GM23338 (cell line): Measurements from ENCODE around the gene SPPL2A. TPM values are rescaled to one million over a fixed set of nuclear protein-coding genes. Genes with fewer than 3 reads are reported as not detected.

Experiments
- ATAC-seq: fragments of 200-7000 bp; cut with Tn5 transposase; 3 replicates; pipeline ENCODE4 v1.9.1; 2020
- DNase-seq: peaks from one replicate; pipeline ENCODE4 v3.0.0-alpha.2; 2015; ENCODE audit warnings: low spot score
- H2AFZ ChIP-seq: fragments of 200-600 bp; sonication (generic); 2 replicates; pipeline ENCODE4 v1.8.0; 2016; ENCODE audit warnings: antibody characterized with exemption, mild to moderate bottlenecking, moderate library complexity
- H3F3A ChIP-seq: fragments of 200-600 bp; sonication (generic); replicated peaks from 2 replicates; pipeline ENCODE4 v1.8.0; 2017; ENCODE audit warnings: antibody characterized with exemption, mixed run types, low read depth
- H3K27ac ChIP-seq: fragments of 200-600 bp; sonication (generic); 2 replicates; pipeline ENCODE4 v1.6.1; 2016; ENCODE audit warnings: low read depth
- H3K27me3 ChIP-seq: fragments of 200-600 bp; sonication (generic); 2 replicates; pipeline ENCODE4 v1.8.0; 2016; ENCODE audit warnings: mild to moderate bottlenecking, mixed run types, moderate library complexity; ENCODE audit not compliant: insufficient read depth
- H3K36me3 ChIP-seq: fragments of 200-600 bp; sonication (generic); 2 replicates; pipeline ENCODE4 v1.8.0; 2016; ENCODE audit warnings: mild to moderate bottlenecking; ENCODE audit not compliant: insufficient read depth
- H3K4me1 ChIP-seq: fragments of 200-600 bp; sonication (generic); 2 replicates; pipeline ENCODE4 v1.8.0; 2016; ENCODE audit warnings: mild to moderate bottlenecking, moderate library complexity; ENCODE audit not compliant: insufficient read depth
- H3K4me2 ChIP-seq: fragments of 200-600 bp; sonication (generic); 2 replicates; pipeline ENCODE4 v1.7.1; 2017; ENCODE audit warnings: mixed run types
- H3K4me3 ChIP-seq: fragments of 200-600 bp; sonication (generic); 2 replicates; pipeline ENCODE4 v1.6.1; 2016; ENCODE audit warnings: mixed run types
- H3K79me2 ChIP-seq: fragments of 200-600 bp; sonication (generic); replicated peaks from 2 replicates; pipeline ENCODE4 v1.8.0; 2017; ENCODE audit warnings: mild to moderate bottlenecking; ENCODE audit not compliant: insufficient read depth
- H3K9me2 ChIP-seq: fragments of 200-600 bp; sonication (generic); 2 replicates; pipeline ENCODE4 v1.8.0; 2017; ENCODE audit not compliant: insufficient read depth
- H4K20me1 ChIP-seq: fragments of 200-600 bp; sonication (generic); replicated peaks from 2 replicates; pipeline ENCODE4 v1.8.0; 2017; ENCODE audit warnings: mild to moderate bottlenecking; ENCODE audit not compliant: insufficient read depth
- H3K27ac Mint-ChIP-seq: 2 replicates; pipeline ENCODE4 v1.8.0; 2020; ENCODE audit warnings: inconsistent platforms, mild to moderate bottlenecking, moderate library complexity, mixed read lengths
- H3K27me3 Mint-ChIP-seq: 3 replicates; pipeline ENCODE4 v1.8.0; 2022; ENCODE audit warnings: low read depth, mild to moderate bottlenecking, moderate library complexity, mixed read lengths, inconsistent platforms; ENCODE audit not compliant: insufficient read depth, poor library complexity
- H3K36me3 Mint-ChIP-seq: 3 replicates; pipeline ENCODE4 v1.8.0; 2021; ENCODE audit warnings: low read depth, mild to moderate bottlenecking, inconsistent platforms, moderate library complexity, mixed read lengths
- H3K4me1 Mint-ChIP-seq: 3 replicates; pipeline ENCODE4 v1.8.0; 2020; ENCODE audit warnings: mild to moderate bottlenecking, inconsistent platforms, mixed read lengths
- H3K4me3 Mint-ChIP-seq: 3 replicates; pipeline ENCODE4 v1.8.0; 2021; ENCODE audit warnings: moderate library complexity, mild to moderate bottlenecking, inconsistent platforms, mixed read lengths
- H3K9me3 Mint-ChIP-seq: 3 replicates; pipeline ENCODE4 v1.8.0; 2020; ENCODE audit warnings: moderate library complexity, mild to moderate bottlenecking, inconsistent platforms, mixed read lengths
- CREB1 ChIP-seq: fragments of 250-450 bp; sonication (Bioruptor Pico); IDR thresholded peaks from 2 replicates; pipeline ENCODE4 v1.5.0; 2020; ENCODE audit warnings: low read depth, mild to moderate bottlenecking, moderate library complexity
- CTCF ChIP-seq, 2 experiments: fragments of 200-600 bp in 1 of 2; sonication (generic) in 1 of 2; conservative IDR thresholded peaks; 2 replicates each; pipeline versions ENCODE4 v1.5.1 to v1.6.1; 2016 to 2017; ENCODE audit warnings: antibody characterized with exemption in 2 of 2, low read depth in 2 of 2, mild to moderate bottlenecking in 2 of 2, moderate library complexity in 1 of 2
- EZH2 ChIP-seq: fragments of 200-600 bp; sonication (generic); IDR thresholded peaks from one replicate; pipeline ENCODE4 v1.8.0; 2017; ENCODE audit warnings: antibody characterized with exemption, mild to moderate bottlenecking, low read depth; ENCODE audit not compliant: unreplicated experiment
- EZH2phosphoT487 ChIP-seq: fragments of 200-600 bp; sonication (generic); IDR thresholded peaks from one replicate; pipeline ENCODE4 v1.8.1; 2018; ENCODE audit warnings: antibody characterized with exemption; ENCODE audit not compliant: unreplicated experiment
- JUNB ChIP-seq: IDR thresholded peaks from one replicate; pipeline ENCODE4 v1.6.1; 2016; ENCODE audit warnings: antibody characterized with exemption; ENCODE audit not compliant: unreplicated experiment
- NANOG ChIP-seq: IDR thresholded peaks from 2 replicates; pipeline ENCODE4 v1.6.1; 2016; ENCODE audit warnings: antibody characterized with exemption, borderline replicate concordance
- POLR2AphosphoS5 ChIP-seq: IDR thresholded peaks from 2 replicates; pipeline ENCODE4 v1.6.1; 2016; ENCODE audit warnings: antibody characterized with exemption, low read depth
- STAT1 ChIP-seq: IDR thresholded peaks from one replicate; pipeline ENCODE4 v1.6.1; 2016; ENCODE audit warnings: antibody characterized with exemption; ENCODE audit not compliant: unreplicated experiment
- ZNF114 ChIP-seq: fragments of 250-450 bp; sonication (Bioruptor Pico); IDR thresholded peaks from 2 replicates; pipeline ENCODE4 v1.5.0; 2020; ENCODE audit warnings: mild to moderate bottlenecking, moderate library complexity
- ZNF331 ChIP-seq: fragments of 250-450 bp; sonication (Bioruptor Pico); IDR thresholded peaks from 2 replicates; pipeline ENCODE4 v1.5.0; 2020; ENCODE audit warnings: low read depth, mild to moderate bottlenecking, moderate library complexity
- ZNF462 ChIP-seq: fragments of 250-450 bp; sonication (Bioruptor Pico); IDR thresholded peaks from 2 replicates; pipeline ENCODE4 v1.5.0; 2020; ENCODE audit warnings: mild to moderate bottlenecking, moderate library complexity
- polyA plus RNA-seq: library from polyadenylated mRNA; unstranded; fragments of >200 nt; fragmentation: Nextera tagmentation; extraction: Ambion mirVana; gene quantifications from 2 replicates; pipeline ENCODE4 v1.2.1, GENCODE V29; 2016
- total RNA-seq: library from RNA; depleted of rRNA; stranded (reverse); fragments of >200 nt; shearing (Covaris generic); gene quantifications from 2 replicates; pipeline ENCODE4 v1.2.3, GENCODE V29; 2014
- TF ChIP-seq, protein P1 (sequence below): IDR thresholded peaks from 2 replicates; pipeline ENCODE4 v1.6.1; 2016; ENCODE audit warnings: antibody characterized with exemption
- TF ChIP-seq, protein P2 (sequence below): IDR thresholded peaks from one replicate; pipeline ENCODE4 v1.6.1; 2018; ENCODE audit warnings: antibody characterized with exemption; ENCODE audit not compliant: unreplicated experiment

The SPPL2A gene
- total and polyA plus RNA-seq, 2 experiments from 2014 or later = 10.9 to 24.1 TPM

DNA sequence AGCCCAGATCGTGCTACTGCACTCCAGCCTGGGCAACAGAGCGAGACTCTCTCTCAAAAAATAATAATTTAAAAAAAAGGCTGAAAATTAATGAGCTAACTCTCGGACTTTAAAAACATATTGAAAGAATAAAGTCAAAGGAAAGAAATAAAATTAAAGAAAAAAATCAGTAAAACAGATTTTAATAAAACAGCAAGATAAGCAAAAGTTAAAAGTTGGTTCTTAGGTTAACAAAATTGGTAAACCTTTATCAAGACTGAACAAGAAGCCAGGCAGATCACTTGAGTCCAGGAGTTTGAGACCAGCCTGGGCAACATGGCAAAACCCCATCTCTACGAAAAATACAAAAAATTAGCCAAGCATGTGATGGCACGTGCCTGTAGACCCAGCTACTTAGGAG, 99.6 kb downstream of the SPPL2A start:
- TF ChIP-seq CTCF (conservative IDR thresholded peaks at IDR 0.05; ENCODE audit: low read depth in 2 of 2) (no peak), ZNF114 (no peak), NANOG (no peak), JUNB (no peak), EZH2 (no peak), ZNF331 (no peak), POLR2AphosphoS5 (no peak), ZNF462 (no peak), EZH2phosphoT487 (no peak), STAT1 (no peak), CREB1 (CRISPR knock-in tag) (no peak)
- TF ChIP-seq, protein P1, sequence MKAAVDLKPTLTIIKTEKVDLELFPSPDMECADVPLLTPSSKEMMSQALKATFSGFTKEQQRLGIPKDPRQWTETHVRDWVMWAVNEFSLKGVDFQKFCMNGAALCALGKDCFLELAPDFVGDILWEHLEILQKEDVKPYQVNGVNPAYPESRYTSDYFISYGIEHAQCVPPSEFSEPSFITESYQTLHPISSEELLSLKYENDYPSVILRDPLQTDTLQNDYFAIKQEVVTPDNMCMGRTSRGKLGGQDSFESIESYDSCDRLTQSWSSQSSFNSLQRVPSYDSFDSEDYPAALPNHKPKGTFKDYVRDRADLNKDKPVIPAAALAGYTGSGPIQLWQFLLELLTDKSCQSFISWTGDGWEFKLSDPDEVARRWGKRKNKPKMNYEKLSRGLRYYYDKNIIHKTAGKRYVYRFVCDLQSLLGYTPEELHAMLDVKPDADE = no peak
- TF ChIP-seq, protein P2, sequence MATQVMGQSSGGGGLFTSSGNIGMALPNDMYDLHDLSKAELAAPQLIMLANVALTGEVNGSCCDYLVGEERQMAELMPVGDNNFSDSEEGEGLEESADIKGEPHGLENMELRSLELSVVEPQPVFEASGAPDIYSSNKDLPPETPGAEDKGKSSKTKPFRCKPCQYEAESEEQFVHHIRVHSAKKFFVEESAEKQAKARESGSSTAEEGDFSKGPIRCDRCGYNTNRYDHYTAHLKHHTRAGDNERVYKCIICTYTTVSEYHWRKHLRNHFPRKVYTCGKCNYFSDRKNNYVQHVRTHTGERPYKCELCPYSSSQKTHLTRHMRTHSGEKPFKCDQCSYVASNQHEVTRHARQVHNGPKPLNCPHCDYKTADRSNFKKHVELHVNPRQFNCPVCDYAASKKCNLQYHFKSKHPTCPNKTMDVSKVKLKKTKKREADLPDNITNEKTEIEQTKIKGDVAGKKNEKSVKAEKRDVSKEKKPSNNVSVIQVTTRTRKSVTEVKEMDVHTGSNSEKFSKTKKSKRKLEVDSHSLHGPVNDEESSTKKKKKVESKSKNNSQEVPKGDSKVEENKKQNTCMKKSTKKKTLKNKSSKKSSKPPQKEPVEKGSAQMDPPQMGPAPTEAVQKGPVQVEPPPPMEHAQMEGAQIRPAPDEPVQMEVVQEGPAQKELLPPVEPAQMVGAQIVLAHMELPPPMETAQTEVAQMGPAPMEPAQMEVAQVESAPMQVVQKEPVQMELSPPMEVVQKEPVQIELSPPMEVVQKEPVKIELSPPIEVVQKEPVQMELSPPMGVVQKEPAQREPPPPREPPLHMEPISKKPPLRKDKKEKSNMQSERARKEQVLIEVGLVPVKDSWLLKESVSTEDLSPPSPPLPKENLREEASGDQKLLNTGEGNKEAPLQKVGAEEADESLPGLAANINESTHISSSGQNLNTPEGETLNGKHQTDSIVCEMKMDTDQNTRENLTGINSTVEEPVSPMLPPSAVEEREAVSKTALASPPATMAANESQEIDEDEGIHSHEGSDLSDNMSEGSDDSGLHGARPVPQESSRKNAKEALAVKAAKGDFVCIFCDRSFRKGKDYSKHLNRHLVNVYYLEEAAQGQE = no peak
- no peaks in the 10 kb centered on the region for H3K4me1 ChIP-seq
- no peaks in the 10 kb centered on the region for H3K27me3 ChIP-seq
- H3K27ac ChIP-seq = peak overlapping the region; percentile 70; the same call in 1 of the 2 replicates
- peaks cover 76% of the 10 kb centered on the region for H3K79me2 ChIP-seq
- Mint-ChIP-seq H3K9me3 (peaks cover 6% of the 10 kb centered on the region; the same call in 2 of the 3 replicates), H3K4me1 (no peaks in the 10 kb centered on the region), H3K27me3 (peaks cover 4% of the 10 kb centered on the region), H3K27ac (no peak overlapping the region), H3K4me3 (no peak overlapping the region), H3K36me3 (peaks cover 52% of the 10 kb centered on the region)
- H3K36me3 ChIP-seq = peaks cover 17% of the 10 kb centered on the region
- DNase-seq = no peak
- H3K4me3 ChIP-seq = no peak overlapping the region
- peaks cover 8% of the 10 kb centered on the region for H4K20me1 ChIP-seq
- H3K4me2 ChIP-seq = no peak overlapping the region
- H2AFZ ChIP-seq = no peak overlapping the region
- no peak for ATAC-seq
- H3F3A ChIP-seq = no peaks in the 10 kb centered on the region
- H3K9me2 ChIP-seq = no peaks in the 10 kb centered on the region
